NCI-H510A (cell line): ENCODE results near the gene SNTG2.
"Not testable (repeated sequence)": the region's sequence is repeated elsewhere in the genome, so short reads cannot be mapped to it uniquely, and the experiment has no call there.

Source experiments
- DNase-seq: peaks from one replicate; lab custom pipeline; 2025; lab: John Stamatoyannopoulos, UW

SNTG2 gene

GRCh38 chr2:1053786-1054185, 103.1 kb downstream of the SNTG2 start:
- no peak for DNase-seq

DNA sequence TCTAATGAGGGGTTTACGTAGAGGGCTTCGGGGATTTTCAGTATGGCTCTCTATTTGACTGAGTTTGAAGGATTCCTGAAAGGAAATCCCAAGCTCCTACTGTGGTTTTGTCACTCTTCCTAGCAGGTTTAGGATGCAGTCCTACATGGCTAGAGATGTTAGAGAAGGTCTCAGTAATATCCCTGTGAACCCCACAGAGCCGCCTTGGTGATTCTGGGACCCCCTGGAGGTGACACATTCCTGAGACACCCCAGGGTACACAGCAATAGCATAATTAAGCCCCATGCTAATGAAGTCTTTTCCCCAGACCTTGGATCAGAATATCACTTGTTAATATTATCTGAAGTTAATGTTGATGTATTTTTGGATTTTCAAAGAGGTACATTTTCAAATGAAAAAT, 103.8 kb downstream of the SNTG2 start:
- no peak for DNase-seq

GRCh38 chr2:1055014-1055595, 104.5 kb downstream of the SNTG2 start:
- DNase-seq = no peak

DNA sequence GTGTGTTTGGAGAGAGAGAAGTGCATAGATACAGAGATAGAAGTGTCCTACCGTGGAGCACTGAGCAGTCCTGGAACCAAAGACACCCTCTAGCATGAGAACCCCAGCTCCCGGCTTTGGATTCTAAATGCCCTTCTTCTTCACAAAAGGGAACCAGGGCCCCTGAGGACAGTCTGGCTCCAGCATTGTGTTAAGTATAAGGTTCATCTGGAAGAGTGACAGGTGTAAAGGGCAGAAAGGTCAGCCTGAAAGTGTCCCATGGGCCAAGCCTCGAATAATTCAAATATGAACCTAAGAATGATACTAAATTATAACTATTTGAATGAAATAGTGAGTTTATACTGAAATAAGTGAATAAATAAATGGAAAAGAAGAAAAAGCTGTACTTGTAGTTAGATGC, 109.7 kb downstream of the SNTG2 start:
- no peak for DNase-seq

- DNase-seq = no peak
Observed at GRCh38 chr2:1060987-1061386, 110.3 kb downstream of the SNTG2 start.

DNA sequence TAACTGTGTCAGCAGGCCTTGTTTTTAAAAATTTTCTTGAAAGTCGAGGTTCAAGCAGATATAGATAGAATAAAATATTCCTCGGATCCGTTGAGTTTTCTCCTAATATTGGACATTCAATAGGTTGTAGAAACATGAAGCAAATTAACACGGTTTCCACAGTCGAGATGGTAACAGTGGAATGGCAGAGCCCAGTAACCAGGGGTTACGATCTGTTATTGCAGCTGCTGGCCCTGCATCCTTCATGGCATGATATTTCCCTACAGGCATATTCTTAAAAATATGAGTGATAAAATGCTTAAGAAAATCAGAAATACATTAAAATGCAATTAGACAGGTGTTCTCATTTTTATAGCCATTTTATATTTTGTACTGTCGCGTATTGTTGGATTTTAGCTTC, 117.6 kb downstream of the SNTG2 start:
- no peak for DNase-seq

GRCh38 chr2:1068822-1069221, 118.2 kb downstream of the SNTG2 start:
- DNase-seq = no peak

DNA sequence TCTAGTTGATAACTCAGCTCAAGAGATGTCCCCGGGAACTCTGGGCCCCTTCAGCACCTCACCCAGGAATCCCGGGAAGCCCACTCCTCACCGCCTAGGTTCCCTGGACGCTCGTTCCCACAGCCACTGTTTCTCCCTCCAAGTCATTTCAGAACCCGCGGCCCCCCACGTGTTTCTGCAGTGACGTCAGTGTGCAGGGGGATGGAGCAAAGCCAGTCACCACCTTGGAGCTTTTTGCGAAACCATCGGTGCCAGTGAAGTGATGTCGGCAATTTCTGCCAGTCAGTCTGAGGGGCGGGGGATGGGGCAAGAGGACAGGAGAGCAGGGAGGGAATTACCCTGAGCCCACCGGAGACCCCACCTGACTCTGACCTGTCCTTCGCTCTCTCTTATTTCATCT, 119.2 kb downstream of the SNTG2 start:
- DNase-seq = no peak

GRCh38 chr2:1070601-1071000, 120.0 kb downstream of the SNTG2 start:
- no peak for DNase-seq

- DNase-seq = no peak
Observed at GRCh38 chr2:1071650-1072049, 121.0 kb downstream of the SNTG2 start.

DNA sequence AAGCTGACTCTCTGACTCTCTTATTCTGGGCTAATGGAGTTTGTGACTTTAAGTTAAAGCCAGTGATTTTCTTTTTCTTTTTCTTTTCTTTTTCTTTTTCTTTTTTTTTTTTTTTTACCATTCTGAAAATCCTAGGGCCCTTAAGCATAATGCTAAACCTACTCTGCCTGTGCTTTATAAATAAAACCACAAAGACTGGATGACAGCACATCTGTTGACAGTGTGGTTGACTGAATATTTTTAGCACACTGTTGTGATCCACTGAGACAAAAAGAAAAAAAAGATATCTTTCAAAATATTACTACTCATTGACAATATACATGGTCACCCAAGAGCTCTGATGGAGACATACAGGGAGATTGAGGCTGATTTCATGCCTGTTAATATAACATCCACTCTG, 121.6 kb downstream of the SNTG2 start:
- DNase-seq = no peak

DNA sequence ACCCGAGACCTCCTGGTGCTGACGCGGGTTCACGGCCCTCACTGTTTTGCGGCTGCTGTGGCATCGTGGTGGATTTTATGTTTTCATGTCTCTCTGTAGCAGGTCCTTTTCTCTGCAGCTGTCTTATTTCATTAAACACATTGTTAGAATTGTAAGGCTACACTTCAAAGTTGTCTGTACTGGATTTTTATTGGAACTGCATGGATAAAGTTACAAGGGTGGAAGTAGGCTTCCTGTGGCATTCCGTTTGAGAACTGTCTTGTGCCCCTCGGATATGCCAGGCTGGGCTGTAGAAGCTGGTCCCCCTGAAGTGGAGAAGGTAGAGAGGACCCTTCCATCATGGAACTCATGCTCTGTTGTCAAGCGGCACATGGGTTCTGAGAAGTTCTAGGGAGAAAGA, 127.3 kb downstream of the SNTG2 start:
- DNase-seq = no peak

DNA sequence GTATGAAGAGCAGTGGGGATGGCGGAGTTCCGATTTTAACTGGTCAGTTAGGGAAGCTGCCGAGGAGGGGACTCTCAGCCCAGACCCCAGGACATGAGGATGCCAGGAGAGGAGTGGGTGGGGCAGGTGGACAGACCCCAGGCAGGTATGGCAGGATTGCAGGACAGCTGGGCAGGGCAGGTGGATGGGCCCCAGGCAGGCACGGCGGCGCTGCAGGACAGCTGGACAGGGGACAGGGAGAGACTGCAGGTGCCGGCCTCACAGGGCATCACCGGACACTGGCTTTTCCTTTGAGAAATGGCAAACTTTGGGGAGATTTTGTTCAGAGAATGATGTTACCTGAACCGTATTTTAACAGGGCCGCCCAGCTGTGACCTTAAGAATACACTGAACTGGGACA, 127.7 kb downstream of the SNTG2 start:
- no peak for DNase-seq

- no peak for DNase-seq
Observed at GRCh38 chr2:1079873-1080799, 129.5 kb downstream of the SNTG2 start.

DNA sequence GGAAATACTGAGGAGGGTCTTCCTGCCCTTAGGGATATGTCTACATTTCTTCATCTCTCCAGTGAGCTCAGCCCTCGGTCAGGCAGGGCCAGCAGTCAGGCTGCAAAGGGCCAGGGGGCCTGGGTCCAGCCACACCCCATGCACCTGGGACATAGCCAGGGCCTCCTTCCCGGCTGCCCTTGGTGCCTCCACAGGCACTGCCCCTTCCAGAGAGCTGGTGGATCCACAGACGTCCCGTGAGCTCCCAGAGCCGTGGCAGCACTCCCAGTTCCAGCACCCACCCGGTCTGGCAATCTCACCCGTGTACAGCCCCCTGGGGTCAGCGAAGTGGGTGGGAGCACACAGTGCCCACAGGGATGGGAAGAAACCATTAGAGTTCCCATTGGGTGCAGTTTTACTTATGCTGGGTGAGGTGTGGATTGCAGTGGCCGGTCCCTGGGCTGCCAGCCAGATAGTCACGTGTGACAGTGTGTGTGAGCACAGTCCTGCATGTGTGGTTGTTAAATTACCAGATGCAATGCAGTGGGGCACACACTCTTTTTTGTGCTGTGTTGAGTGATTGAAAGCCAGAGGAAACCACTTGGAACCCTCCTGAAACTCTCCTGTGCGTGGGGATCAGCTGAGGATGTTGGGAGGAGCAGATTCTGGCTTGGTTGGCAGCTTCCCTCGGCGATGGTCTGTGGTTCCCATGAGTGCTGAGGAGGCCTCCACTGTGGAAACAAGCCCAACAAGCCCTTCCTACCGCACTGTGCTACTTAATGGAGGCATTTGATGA, 131.0 kb downstream of the SNTG2 start:
- DNase-seq = no peak

DNA sequence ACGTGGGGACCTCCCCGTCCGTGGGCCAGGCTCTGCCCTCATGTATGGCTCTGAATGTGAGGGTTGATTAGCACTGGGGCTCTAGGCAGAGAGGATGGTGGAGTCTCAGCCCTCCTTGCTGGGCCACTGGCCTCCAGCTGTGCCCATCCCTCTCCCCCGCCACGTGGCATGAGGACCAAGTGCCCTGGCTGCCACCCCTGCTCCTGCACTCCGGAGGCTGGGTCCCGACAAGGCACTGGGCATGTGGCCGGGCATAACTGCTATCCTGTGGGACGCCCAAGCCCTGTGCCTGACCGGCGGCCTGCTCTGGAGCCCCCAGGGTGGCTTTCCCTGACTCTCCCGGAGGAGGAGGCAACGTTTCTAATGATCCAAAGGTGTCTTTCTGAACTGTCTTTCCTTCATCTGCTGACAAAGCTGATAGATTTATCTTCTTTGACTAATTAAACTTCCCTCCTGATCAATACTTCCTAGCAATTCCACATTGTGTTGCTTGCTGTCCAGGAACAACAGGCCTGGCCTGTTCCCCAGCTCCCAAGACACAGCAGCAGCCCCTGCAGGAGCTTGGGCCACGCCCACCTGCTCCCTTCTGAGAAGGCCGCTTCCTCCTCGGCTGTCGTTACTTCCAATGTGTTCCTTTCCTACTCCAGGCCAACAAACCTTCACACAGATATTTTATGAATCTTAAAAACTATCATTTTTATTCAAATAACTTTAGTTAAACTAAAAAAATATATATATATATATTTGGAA, 132.0 kb downstream of the SNTG2 start:
- DNase-seq = no peak

DNA sequence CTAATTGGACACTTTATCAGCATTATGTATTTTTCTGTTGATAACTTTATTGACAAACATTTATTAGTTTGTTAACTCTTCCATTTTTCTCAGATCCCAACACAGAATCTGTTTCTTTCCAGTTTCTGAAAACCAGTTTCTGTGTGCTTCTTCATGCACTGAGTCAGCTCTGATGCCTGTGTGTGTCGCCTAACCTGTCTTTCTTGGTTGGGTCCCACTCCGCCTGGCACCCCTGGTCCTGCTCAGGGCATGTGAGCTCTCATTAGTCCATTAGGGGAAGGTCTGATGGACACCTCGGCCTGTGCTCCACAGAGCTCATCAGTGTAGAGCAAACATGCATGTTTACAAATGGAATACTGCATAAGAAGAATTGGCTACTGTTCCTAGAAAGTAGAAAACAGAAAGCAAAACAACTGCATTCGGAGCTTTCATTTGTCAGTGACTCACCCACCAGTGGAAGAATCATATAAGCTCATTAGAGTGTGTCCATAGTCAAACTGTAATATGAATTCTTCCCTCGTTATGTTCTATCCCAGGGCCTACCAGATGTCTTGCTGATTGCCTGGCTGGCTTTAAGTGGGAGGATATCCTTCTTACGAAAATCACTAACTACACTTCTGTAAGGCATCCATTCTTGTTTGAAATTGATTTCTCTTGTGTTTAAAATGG, 137.7 kb downstream of the SNTG2 start:
- DNase-seq = no peak

GRCh38 chr2:1088940-1089339, 138.3 kb downstream of the SNTG2 start:
- DNase-seq = no peak

- no peak for DNase-seq
Observed at GRCh38 chr2:1091895-1092585, 141.4 kb downstream of the SNTG2 start.

DNA sequence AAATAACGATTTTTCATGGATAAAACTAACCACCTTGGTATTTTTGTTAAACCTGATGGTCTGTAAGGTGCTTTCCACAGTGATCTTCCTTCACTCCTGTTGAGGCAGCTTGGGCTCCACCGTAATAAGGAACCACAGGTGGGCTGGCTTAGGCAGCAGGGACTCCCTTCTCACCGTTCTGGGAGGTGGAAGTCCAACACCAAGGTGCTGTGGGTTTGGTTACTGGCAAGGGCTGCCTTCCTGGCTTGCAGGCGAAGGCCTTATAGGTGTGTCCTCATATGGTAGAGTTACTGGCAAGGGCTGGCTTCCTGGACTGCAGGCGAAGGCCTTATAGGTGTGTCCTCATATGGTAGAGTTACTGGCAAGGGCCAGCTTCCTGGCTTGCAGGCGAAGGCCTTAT, 143.0 kb downstream of the SNTG2 start:
- not testable (repeated sequence) for DNase-seq

- no peak for DNase-seq
Observed at GRCh38 chr2:1097101-1097500, 146.5 kb downstream of the SNTG2 start.
